HEK293 (cell line): ENCODE results near the gene SMAD7.
A peak's percentile ranks its signal among the peaks of the same experiment; 100 is the strongest.

Experiments used
- BCL6B ChIP-seq: fragments of 450-650 bp; formaldehyde crosslinking; IDR thresholded peaks from 2 replicates; pipeline ENCODE4 v1.5.1; 2017; ENCODE audit warnings: missing biosample characterization, missing genetic modification characterization
- HIC1 ChIP-seq: fragments of 450-650 bp; formaldehyde crosslinking; IDR thresholded peaks from 2 replicates; pipeline ENCODE4 v1.5.1; 2016; ENCODE audit warnings: missing biosample characterization, missing genetic modification characterization
- KLF16 ChIP-seq: fragments of 450-650 bp; formaldehyde crosslinking; IDR thresholded peaks from 2 replicates; pipeline ENCODE4 v1.5.1; 2017; ENCODE audit warnings: missing biosample characterization, missing genetic modification characterization
- PRDM4 ChIP-seq: fragments of 450-650 bp; formaldehyde crosslinking; IDR thresholded peaks from 2 replicates; pipeline ENCODE4 v1.5.1; 2017; ENCODE audit warnings: missing biosample characterization, missing genetic modification characterization
- SCRT1 ChIP-seq: fragments of 450-650 bp; formaldehyde crosslinking; IDR thresholded peaks from 2 replicates; pipeline ENCODE4 v1.5.1; 2016; ENCODE audit warnings: missing biosample characterization, missing genetic modification characterization, borderline replicate concordance
- ZBTB49 ChIP-seq: fragments of 450-650 bp; formaldehyde crosslinking; IDR thresholded peaks from 2 replicates; pipeline ENCODE4 v1.5.1; 2016; ENCODE audit warnings: missing biosample characterization, missing genetic modification characterization, low read depth
- ZFP37 ChIP-seq: fragments of 450-650 bp; formaldehyde crosslinking; IDR thresholded peaks from 2 replicates; pipeline ENCODE4 v1.5.1; 2016; ENCODE audit warnings: missing biosample characterization, missing genetic modification characterization
- ZNF292 ChIP-seq: fragments of 450-650 bp; formaldehyde crosslinking; IDR thresholded peaks from 2 replicates; pipeline ENCODE4 v1.5.1; 2016; ENCODE audit warnings: low read depth, missing biosample characterization, missing genetic modification characterization, borderline replicate concordance
- ZNF324 ChIP-seq: fragments of 450-650 bp; formaldehyde crosslinking; IDR thresholded peaks from 2 replicates; pipeline ENCODE4 v1.5.1; 2016; ENCODE audit warnings: missing biosample characterization, missing genetic modification characterization
- ZNF362 ChIP-seq: fragments of 450-650 bp; formaldehyde crosslinking; IDR thresholded peaks from 2 replicates; pipeline ENCODE4 v1.5.1; 2016; ENCODE audit warnings: missing biosample characterization, missing genetic modification characterization
- ZNF391 ChIP-seq: fragments of 450-650 bp; formaldehyde crosslinking; IDR thresholded peaks from 2 replicates; pipeline ENCODE4 v1.5.1; 2016; ENCODE audit warnings: low read depth, missing biosample characterization, missing genetic modification characterization, borderline replicate concordance
- ZNF488 ChIP-seq: fragments of 450-650 bp; formaldehyde crosslinking; IDR thresholded peaks from 2 replicates; pipeline ENCODE4 v1.5.1; 2016; ENCODE audit warnings: missing biosample characterization, missing genetic modification characterization
- ZNF514 ChIP-seq: fragments of 450-650 bp; formaldehyde crosslinking; IDR thresholded peaks from 2 replicates; pipeline ENCODE4 v1.5.1; 2016; ENCODE audit warnings: missing biosample characterization, missing genetic modification characterization
- ZNF561 ChIP-seq: fragments of 450-650 bp; IDR thresholded peaks from 2 replicates; pipeline ENCODE4 v1.5.1; 2018; ENCODE audit warnings: missing biosample characterization, missing genetic modification characterization, borderline replicate concordance
- ZNF626 ChIP-seq: fragments of 450-650 bp; sonication (Bioruptor Pico); formaldehyde crosslinking; IDR thresholded peaks from 2 replicates; pipeline ENCODE4 v1.5.1; 2018; ENCODE audit warnings: missing biosample characterization, missing genetic modification characterization, inconsistent platforms
- TF ChIP-seq, protein P1 (sequence below): fragments of 450-650 bp; formaldehyde crosslinking; IDR thresholded peaks from 2 replicates; pipeline ENCODE4 v1.5.1; 2016; ENCODE audit warnings: missing biosample characterization, missing genetic modification characterization, low read depth
- TF ChIP-seq, protein P2 (sequence below): fragments of 450-650 bp; formaldehyde crosslinking; IDR thresholded peaks from 2 replicates; pipeline ENCODE4 v1.5.1; 2016; ENCODE audit warnings: missing biosample characterization, missing genetic modification characterization
- TF ChIP-seq, protein P3 (sequence below): sonication (generic); formaldehyde crosslinking; IDR thresholded peaks from 2 replicates; pipeline ENCODE4 v1.8.1; 2022; ENCODE audit warnings: mild to moderate bottlenecking, moderate library complexity, missing genetic modification reagents
- TF ChIP-seq, protein P4 (sequence below): fragments of 450-650 bp; formaldehyde crosslinking; IDR thresholded peaks from 2 replicates; pipeline ENCODE4 v1.5.1; 2016; ENCODE audit warnings: missing biosample characterization, missing genetic modification characterization

SMAD7 gene

DNA sequence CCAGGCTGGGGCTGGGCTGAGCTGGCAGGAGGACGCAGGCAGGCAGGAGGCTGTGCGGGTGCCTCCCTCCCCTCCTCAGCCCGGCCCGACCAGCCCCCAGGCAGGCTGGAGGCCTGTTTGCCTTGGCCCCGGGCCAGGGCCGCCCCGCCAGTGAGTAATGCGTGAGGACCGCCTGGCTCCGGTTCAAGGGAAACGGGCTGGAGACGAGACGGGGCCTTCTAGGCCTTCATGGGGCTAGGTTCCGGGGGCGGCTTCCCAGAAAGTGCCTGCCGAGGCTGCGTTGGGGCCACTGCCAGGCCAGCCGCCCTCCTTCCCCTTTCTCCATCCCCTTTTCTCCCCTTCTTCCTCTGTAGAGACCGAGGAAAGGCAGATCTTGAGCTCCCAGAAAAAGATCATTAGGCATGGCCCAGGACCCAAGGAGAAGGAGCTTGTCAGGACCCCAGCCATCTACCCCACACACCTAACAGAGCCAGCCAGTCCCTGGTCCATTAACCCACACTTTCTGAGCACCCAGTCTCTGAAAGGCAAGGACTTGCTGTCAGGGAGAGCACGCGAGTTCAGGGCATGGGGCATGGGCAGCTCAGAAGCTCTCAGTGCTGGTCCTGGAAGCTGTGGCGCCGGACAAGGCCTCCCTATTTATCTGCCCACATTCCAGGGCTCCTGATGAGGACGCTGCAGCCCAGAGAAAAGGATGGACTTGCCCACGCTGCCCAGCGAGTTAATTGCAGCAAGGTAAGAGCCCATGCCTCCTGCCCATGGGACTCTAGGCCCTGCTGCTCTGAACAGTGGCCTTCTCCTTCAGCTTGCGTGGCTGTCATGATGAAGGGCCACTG is 48.5 kb downstream of the SMAD7 start (continued):
- TF ChIP-seq PRDM4 (tag by site-specific recombination) (no peak), SCRT1 (tag by site-specific recombination) (no peak), ZNF561 (tag by site-specific recombination) (peak; percentile 98; the same call in 1 of the 2 replicates), ZNF391 (tag by site-specific recombination) (no peak), ZNF514 (tag by site-specific recombination) (no peak), ZNF292 (tag by site-specific recombination) (no peak), ZNF324 (tag by site-specific recombination) (peak; percentile 85), HIC1 (tag by site-specific recombination) (peak; percentile 97), ZNF626 (no peak), ZFP37 (tag by site-specific recombination) (peak; percentile 86; the same call in 1 of the 2 replicates), ZNF362 (no peak), KLF16 (tag by site-specific recombination) (peak; percentile 90), ZBTB49 (tag by site-specific recombination) (no peak), ZNF488 (tag by site-specific recombination) (no peak), BCL6B (tag by site-specific recombination) (no peak; the same call in 1 of the 2 replicates)
- TF ChIP-seq, protein P1, sequence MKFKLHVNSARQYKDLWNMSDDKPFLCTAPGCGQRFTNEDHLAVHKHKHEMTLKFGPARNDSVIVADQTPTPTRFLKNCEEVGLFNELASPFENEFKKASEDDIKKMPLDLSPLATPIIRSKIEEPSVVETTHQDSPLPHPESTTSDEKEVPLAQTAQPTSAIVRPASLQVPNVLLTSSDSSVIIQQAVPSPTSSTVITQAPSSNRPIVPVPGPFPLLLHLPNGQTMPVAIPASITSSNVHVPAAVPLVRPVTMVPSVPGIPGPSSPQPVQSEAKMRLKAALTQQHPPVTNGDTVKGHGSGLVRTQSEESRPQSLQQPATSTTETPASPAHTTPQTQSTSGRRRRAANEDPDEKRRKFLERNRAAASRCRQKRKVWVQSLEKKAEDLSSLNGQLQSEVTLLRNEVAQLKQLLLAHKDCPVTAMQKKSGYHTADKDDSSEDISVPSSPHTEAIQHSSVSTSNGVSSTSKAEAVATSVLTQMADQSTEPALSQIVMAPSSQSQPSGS: no peak
- TF ChIP-seq, protein P2, sequence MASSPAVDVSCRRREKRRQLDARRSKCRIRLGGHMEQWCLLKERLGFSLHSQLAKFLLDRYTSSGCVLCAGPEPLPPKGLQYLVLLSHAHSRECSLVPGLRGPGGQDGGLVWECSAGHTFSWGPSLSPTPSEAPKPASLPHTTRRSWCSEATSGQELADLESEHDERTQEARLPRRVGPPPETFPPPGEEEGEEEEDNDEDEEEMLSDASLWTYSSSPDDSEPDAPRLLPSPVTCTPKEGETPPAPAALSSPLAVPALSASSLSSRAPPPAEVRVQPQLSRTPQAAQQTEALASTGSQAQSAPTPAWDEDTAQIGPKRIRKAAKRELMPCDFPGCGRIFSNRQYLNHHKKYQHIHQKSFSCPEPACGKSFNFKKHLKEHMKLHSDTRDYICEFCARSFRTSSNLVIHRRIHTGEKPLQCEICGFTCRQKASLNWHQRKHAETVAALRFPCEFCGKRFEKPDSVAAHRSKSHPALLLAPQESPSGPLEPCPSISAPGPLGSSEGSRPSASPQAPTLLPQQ: peak; percentile 92
- TF ChIP-seq, protein P3, sequence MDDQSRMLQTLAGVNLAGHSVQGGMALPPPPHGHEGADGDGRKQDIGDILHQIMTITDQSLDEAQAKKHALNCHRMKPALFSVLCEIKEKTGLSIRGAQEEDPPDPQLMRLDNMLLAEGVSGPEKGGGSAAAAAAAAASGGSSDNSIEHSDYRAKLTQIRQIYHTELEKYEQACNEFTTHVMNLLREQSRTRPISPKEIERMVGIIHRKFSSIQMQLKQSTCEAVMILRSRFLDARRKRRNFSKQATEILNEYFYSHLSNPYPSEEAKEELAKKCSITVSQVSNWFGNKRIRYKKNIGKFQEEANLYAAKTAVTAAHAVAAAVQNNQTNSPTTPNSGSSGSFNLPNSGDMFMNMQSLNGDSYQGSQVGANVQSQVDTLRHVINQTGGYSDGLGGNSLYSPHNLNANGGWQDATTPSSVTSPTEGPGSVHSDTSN (CRISPR knock-in tag): no peak; the same call in 1 of the 2 replicates
- TF ChIP-seq, protein P4, sequence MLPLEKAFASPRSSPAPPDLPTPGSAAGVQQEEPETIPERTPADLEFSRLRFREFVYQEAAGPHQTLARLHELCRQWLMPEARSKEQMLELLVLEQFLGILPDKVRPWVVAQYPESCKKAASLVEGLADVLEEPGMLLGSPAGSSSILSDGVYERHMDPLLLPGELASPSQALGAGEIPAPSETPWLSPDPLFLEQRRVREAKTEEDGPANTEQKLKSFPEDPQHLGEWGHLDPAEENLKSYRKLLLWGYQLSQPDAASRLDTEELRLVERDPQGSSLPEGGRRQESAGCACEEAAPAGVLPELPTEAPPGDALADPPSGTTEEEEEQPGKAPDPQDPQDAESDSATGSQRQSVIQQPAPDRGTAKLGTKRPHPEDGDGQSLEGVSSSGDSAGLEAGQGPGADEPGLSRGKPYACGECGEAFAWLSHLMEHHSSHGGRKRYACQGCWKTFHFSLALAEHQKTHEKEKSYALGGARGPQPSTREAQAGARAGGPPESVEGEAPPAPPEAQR (tag by site-specific recombination): 0 out of 2 replicates have a peak, but pooled peaks have one; percentile 36
